Natural killer cell (primary cell): ENCODE results near the gene VEGFA. TPM values are rescaled to one million over a fixed set of nuclear protein-coding genes. Genes with fewer than 3 reads are reported as not detected.

Source experiments
- ATAC-seq, 3 donors: fragments of 150-1000 bp in 2 of 3; fragments of 200-7000 bp in 1 of 3; cut with Tn5 transposase; 1 replicate in 1 of 3; 2 replicates in 2 of 3; pipeline ENCODE4 v1.10.0; 2021; ENCODE audit warnings: mild to moderate bottlenecking in 2 of 3, moderate library complexity in 2 of 3
- DNase-seq, 2 donors: peaks; one replicate each; pipeline versions ENCODE4 v3.0.0 to v3.0.0-alpha.2; 2013 to 2021; ENCODE audit warnings: mixed read lengths in 1 of 2
- H3K27ac ChIP-seq: one replicate; pipeline ENCODE4 v1.5.1; 2013; ENCODE audit warnings: mild to moderate bottlenecking, low read length
- H3K27me3 ChIP-seq: one replicate; pipeline ENCODE4 v1.6.1; 2013; ENCODE audit warnings: low read length; ENCODE audit not compliant: control insufficient read depth, insufficient read depth
- H3K36me3 ChIP-seq: one replicate; pipeline ENCODE4 v1.6.1; 2013; ENCODE audit warnings: low read length; ENCODE audit not compliant: control insufficient read depth, insufficient read depth
- H3K4me1 ChIP-seq: one replicate; pipeline ENCODE4 v1.6.1; 2013; ENCODE audit warnings: low read length; ENCODE audit not compliant: control insufficient read depth, insufficient read depth
- H3K4me3 ChIP-seq: one replicate; pipeline ENCODE4 v1.5.1; 2013; ENCODE audit warnings: low read length
- H3K9me3 ChIP-seq: one replicate; pipeline ENCODE4 v1.6.1; 2013; ENCODE audit warnings: low read length; ENCODE audit not compliant: control insufficient read depth, insufficient read depth
- H3K27ac Mint-ChIP-seq, 2 donors: one replicate each; pipeline ENCODE4 v1.8.0; 2022; ENCODE audit warnings: mild to moderate bottlenecking in 2 of 2, mixed read lengths in 2 of 2, moderate library complexity in 1 of 2
- H3K27me3 Mint-ChIP-seq, 2 donors: one replicate each; pipeline ENCODE4 v1.8.0; 2022; ENCODE audit warnings: low read depth in 2 of 2, mixed read lengths in 2 of 2
- H3K36me3 Mint-ChIP-seq: one replicate; pipeline ENCODE4 v1.8.0; 2022; ENCODE audit warnings: mixed read lengths
- H3K4me1 Mint-ChIP-seq, 2 donors: one replicate each; pipeline ENCODE4 v1.8.0; 2022; ENCODE audit warnings: mixed read lengths in 2 of 2
- H3K4me3 Mint-ChIP-seq: one replicate; pipeline ENCODE4 v1.8.0; 2022; ENCODE audit warnings: mild to moderate bottlenecking, moderate library complexity, mixed read lengths
- H3K9me3 Mint-ChIP-seq, 2 donors: one replicate each; pipeline ENCODE4 v1.8.0; 2022; ENCODE audit warnings: mixed read lengths in 2 of 2
- WGBS: methylation state at CpG from one replicate; pipeline ENCODE4 v1.1.7; 2013; ENCODE audit warnings: missing lambda C conversion rate; ENCODE audit not compliant: insufficient coverage; 5-methylcytosine and 5-hydroxymethylcytosine counted together
- intact Hi-C: fragments of 100-400 bp; cut with micrococcal nuclease; formaldehyde crosslinking; loops from one replicate; pipeline ENCODE4 v1.14.2; 2022
- total RNA-seq, 4 donors: library from RNA; stranded (reverse); fragments of 120-200 nt in 1 of 4; gene quantifications; one replicate each; pipeline versions ENCODE4 v1.2.3 to v1.2.4, GENCODE V29; 2013 to 2022
- TF ChIP-seq, protein P1 (sequence below): fragments of 200-600 bp; IDR thresholded peaks from one replicate; pipeline ENCODE4 v1.8.0; 2022; ENCODE audit warnings: antibody characterized with exemption

The VEGFA gene
- total RNA-seq, 3 donors from 2014 or later (not counting 1 experiment from before 2014, with no cell fraction given), result 3.6 to 27.5 (median 3.7) TPM

DNA sequence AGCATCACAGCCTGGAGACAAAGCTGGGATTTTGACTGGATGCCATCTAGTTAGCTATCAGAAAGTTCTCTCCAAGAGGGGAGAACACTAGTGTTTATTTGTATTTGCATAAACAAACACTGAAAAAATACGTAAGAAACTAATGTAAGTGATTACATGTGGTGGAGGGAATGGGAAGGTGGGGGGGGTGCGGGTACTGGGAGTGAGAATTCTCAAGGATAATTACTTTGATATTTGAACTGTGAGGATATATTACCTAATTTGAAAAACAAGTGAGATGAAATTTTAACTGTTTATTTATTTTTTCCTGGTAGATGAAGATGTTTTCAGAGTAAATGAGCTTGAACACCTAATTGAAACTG is 54.7 kb downstream of the VEGFA start:
- peaks cover 8 to 9% of the 10 kb centered on the region in 2 donors for H3K4me1 Mint-ChIP-seq
- Histone ChIP-seq H3K9me3 (no peaks in the 10 kb centered on the region), H3K27me3 (no peaks in the 10 kb centered on the region), H3K4me1 (peaks cover 7% of the 10 kb centered on the region), H3K36me3 (no peaks in the 10 kb centered on the region), H3K27ac (no peak overlapping the region), H3K4me3 (no peak overlapping the region)
- H3K4me3 Mint-ChIP-seq, result peak overlapping the region; percentile 25
- no peak for ATAC-seq
- intact Hi-C loops, result no loop called here
- no peaks in the 10 kb centered on the region for H3K36me3 Mint-ChIP-seq
- H3K27me3 Mint-ChIP-seq, result peaks cover 5% of the 10 kb centered on the region in 2 donors
- DNase-seq, result no peak
- no peaks in the 10 kb centered on the region for H3K9me3 Mint-ChIP-seq
- TF ChIP-seq, protein P1, sequence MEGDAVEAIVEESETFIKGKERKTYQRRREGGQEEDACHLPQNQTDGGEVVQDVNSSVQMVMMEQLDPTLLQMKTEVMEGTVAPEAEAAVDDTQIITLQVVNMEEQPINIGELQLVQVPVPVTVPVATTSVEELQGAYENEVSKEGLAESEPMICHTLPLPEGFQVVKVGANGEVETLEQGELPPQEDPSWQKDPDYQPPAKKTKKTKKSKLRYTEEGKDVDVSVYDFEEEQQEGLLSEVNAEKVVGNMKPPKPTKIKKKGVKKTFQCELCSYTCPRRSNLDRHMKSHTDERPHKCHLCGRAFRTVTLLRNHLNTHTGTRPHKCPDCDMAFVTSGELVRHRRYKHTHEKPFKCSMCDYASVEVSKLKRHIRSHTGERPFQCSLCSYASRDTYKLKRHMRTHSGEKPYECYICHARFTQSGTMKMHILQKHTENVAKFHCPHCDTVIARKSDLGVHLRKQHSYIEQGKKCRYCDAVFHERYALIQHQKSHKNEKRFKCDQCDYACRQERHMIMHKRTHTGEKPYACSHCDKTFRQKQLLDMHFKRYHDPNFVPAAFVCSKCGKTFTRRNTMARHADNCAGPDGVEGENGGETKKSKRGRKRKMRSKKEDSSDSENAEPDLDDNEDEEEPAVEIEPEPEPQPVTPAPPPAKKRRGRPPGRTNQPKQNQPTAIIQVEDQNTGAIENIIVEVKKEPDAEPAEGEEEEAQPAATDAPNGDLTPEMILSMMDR, result no peak
- peak overlapping the region in 1 of 2 donors; percentile 78 for H3K27ac Mint-ChIP-seq
- WGBS, result 88% methylated on average over 2 of the region's 2 CpGs

GRCh38 chr6:43825187-43826115 is 55.4 kb downstream of the VEGFA start:
- ATAC-seq (no peak), DNase-seq (no peak)
- WGBS, result 93% methylated on average over 16 of the region's 16 CpGs
- H3K4me1 ChIP-seq, result peaks cover 7% of the 10 kb centered on the region
- H3K27me3 ChIP-seq, result no peaks in the 10 kb centered on the region
- Mint-ChIP-seq H3K27me3 (peaks cover 5% of the 10 kb centered on the region in 2 donors), H3K9me3 (no peaks in the 10 kb centered on the region), H3K27ac (no peak overlapping the region), H3K4me1 (peaks cover 8 to 9% of the 10 kb centered on the region in 2 donors), H3K36me3 (no peaks in the 10 kb centered on the region), H3K4me3 (no peak overlapping the region)
- intact Hi-C loops, result no loop called here
- no peak overlapping the region for H3K4me3 ChIP-seq
- no peaks in the 10 kb centered on the region for H3K9me3 ChIP-seq
- H3K36me3 ChIP-seq, result no peaks in the 10 kb centered on the region
- no peak overlapping the region for H3K27ac ChIP-seq
- TF ChIP-seq, protein P1, result no peak

GRCh38 chr6:43826730-43827129 is 56.7 kb downstream of the VEGFA start:
- no peaks in the 10 kb centered on the region for H3K36me3 Mint-ChIP-seq
- ATAC-seq (no peak), DNase-seq (no peak)
- intact Hi-C loops, result no loop called here
- WGBS, result 70% methylated on average over 3 of the region's 4 CpGs
- no peaks in the 10 kb centered on the region for H3K9me3 Mint-ChIP-seq
- Histone ChIP-seq H3K9me3 (no peaks in the 10 kb centered on the region), H3K27me3 (no peaks in the 10 kb centered on the region), H3K36me3 (no peaks in the 10 kb centered on the region), H3K27ac (no peak overlapping the region), H3K4me3 (no peak overlapping the region), H3K4me1 (peaks cover 7% of the 10 kb centered on the region)
- H3K4me1 Mint-ChIP-seq, result peaks cover 8 to 9% of the 10 kb centered on the region in 2 donors
- peaks cover under 1 to 3% of the 10 kb centered on the region in 2 donors for H3K27me3 Mint-ChIP-seq
- TF ChIP-seq, protein P1, result no peak
- H3K4me3 Mint-ChIP-seq, result no peak overlapping the region
- H3K27ac Mint-ChIP-seq, result no peak overlapping the region
